COLO668 (cell line): Measurements from ENCODE around the gene OBSCN.

ENCODE experiments used
- DNase-seq: peaks from one replicate; lab custom pipeline; 2025; ENCODE audit not compliant: unreplicated experiment; lab: John Stamatoyannopoulos, UW

The OBSCN gene

GRCh38 chr1:228374711-228375577 is 167.1 kb downstream of the OBSCN start:
- DNase-seq, result no peak

- no peak for DNase-seq
These were observed 167.9 kb downstream of the OBSCN start for GRCh38 chr1:228375578-228376261.

GRCh38 chr1:228376262-228376628 is 168.4 kb downstream of the OBSCN start:
- DNase-seq, result no peak

GRCh38 chr1:228376651-228377631 is 169.1 kb downstream of the OBSCN start:
- DNase-seq, result no peak

GRCh38 chr1:228377664-228378089 is 169.8 kb downstream of the OBSCN start:
- DNase-seq, result no peak

GRCh38 chr1:228378090-228378872 is 170.4 kb downstream of the OBSCN start:
- peak; percentile 86 for DNase-seq

- peak; percentile 60 for DNase-seq
These were observed 171.1 kb downstream of the OBSCN start for GRCh38 chr1:228378873-228379460.

- no peak for DNase-seq
These were observed 171.8 kb downstream of the OBSCN start for GRCh38 chr1:228379666-228380065.

GRCh38 chr1:228381356-228381755 is 173.5 kb downstream of the OBSCN start:
- no peak for DNase-seq

GRCh38 chr1:228383773-228384172 is 175.9 kb downstream of the OBSCN start:
- no peak for DNase-seq

- DNase-seq, result no peak
These were observed 177.4 kb downstream of the OBSCN start for GRCh38 chr1:228385232-228385631.

GRCh38 chr1:228387321-228387720 is 179.5 kb downstream of the OBSCN start:
- no peak for DNase-seq

GRCh38 chr1:228390649-228391048 is 182.8 kb downstream of the OBSCN start:
- DNase-seq, result no peak

GRCh38 chr1:228391411-228392020 is 183.7 kb downstream of the OBSCN start:
- no peak for DNase-seq

- DNase-seq, result no peak
These were observed 184.5 kb downstream of the OBSCN start for GRCh38 chr1:228392111-228392936.

GRCh38 chr1:228393268-228393701 is 185.4 kb downstream of the OBSCN start:
- peak; percentile 21 for DNase-seq

- DNase-seq, result no peak
These were observed 186.1 kb downstream of the OBSCN start for GRCh38 chr1:228393811-228394570.
